ENCODE results near the gene FBRSL1. TPM values are rescaled to one million over a fixed set of nuclear protein-coding genes. Genes with fewer than 3 reads are reported as not detected.

Gene FBRSL1
- total RNA-seq, 1 donor from 2014 or later, result 211 TPM

GRCh38 chr12:132536102-132536876 lies 46.3 kb downstream of the FBRSL1 start:
- peak overlapping the region; percentile 28 for H3K27ac Mint-ChIP-seq (ENCODE audit: unreplicated experiment)
- H3K4me1 Mint-ChIP-seq (ENCODE audit: low read depth, unreplicated experiment), result peaks cover 8% of the 10 kb centered on the region
- TF ChIP-seq, protein P1, sequence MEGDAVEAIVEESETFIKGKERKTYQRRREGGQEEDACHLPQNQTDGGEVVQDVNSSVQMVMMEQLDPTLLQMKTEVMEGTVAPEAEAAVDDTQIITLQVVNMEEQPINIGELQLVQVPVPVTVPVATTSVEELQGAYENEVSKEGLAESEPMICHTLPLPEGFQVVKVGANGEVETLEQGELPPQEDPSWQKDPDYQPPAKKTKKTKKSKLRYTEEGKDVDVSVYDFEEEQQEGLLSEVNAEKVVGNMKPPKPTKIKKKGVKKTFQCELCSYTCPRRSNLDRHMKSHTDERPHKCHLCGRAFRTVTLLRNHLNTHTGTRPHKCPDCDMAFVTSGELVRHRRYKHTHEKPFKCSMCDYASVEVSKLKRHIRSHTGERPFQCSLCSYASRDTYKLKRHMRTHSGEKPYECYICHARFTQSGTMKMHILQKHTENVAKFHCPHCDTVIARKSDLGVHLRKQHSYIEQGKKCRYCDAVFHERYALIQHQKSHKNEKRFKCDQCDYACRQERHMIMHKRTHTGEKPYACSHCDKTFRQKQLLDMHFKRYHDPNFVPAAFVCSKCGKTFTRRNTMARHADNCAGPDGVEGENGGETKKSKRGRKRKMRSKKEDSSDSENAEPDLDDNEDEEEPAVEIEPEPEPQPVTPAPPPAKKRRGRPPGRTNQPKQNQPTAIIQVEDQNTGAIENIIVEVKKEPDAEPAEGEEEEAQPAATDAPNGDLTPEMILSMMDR (IDR thresholded peaks at IDR 0.05; ENCODE audit: partially characterized antibody, unreplicated experiment), result no peak
- H3K9me3 Mint-ChIP-seq (ENCODE audit: unreplicated experiment), result peaks cover 28% of the 10 kb centered on the region
- H3K36me3 Mint-ChIP-seq (ENCODE audit: unreplicated experiment), result peaks cover 21% of the 10 kb centered on the region
- peaks cover 34% of the 10 kb centered on the region for H3K27me3 Mint-ChIP-seq (ENCODE audit: unreplicated experiment)
- DNase-seq, result no peak
- H3K4me3 Mint-ChIP-seq (ENCODE audit: unreplicated experiment), result peak overlapping the region; percentile 53

DNA sequence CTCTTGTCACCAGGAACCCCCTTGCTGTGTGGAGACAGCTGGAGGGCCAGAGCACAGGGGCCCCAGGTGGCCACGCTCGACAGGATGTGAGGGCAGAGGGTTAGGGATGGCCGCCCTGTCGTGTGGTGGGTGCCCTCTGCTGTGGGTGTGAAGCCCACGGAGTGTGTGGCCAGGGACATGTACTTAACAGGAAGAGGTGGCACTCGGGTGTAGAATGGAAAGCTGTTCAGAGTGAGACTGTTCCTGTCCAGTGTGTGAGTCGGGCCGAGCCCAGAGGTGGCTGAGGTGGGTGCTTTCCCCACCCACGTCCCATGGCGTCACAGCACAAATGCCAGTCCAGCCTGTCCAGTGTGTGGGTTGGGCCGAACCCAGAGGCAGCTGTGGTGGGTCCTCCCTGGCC lies 47.1 kb downstream of the FBRSL1 start:
- Mint-ChIP-seq H3K9me3 (ENCODE audit: unreplicated experiment) (peaks cover 22% of the 10 kb centered on the region), H3K4me1 (ENCODE audit: low read depth, unreplicated experiment) (peaks cover 5% of the 10 kb centered on the region), H3K4me3 (ENCODE audit: unreplicated experiment) (no peak overlapping the region), H3K27ac (ENCODE audit: unreplicated experiment) (peak overlapping the region; percentile 28), H3K27me3 (ENCODE audit: unreplicated experiment) (peaks cover 30% of the 10 kb centered on the region), H3K36me3 (ENCODE audit: unreplicated experiment) (peaks cover 21% of the 10 kb centered on the region)
- DNase-seq, result no peak
- TF ChIP-seq, protein P1 (IDR thresholded peaks at IDR 0.05; ENCODE audit: partially characterized antibody, unreplicated experiment), result no peak

GRCh38 chr12:132537836-132538662 lies 48.1 kb downstream of the FBRSL1 start:
- DNase-seq, result no peak
- Mint-ChIP-seq H3K27me3 (ENCODE audit: unreplicated experiment) (peaks cover 30% of the 10 kb centered on the region), H3K4me1 (ENCODE audit: low read depth, unreplicated experiment) (peaks cover 10% of the 10 kb centered on the region), H3K4me3 (ENCODE audit: unreplicated experiment) (no peak overlapping the region), H3K27ac (ENCODE audit: unreplicated experiment) (no peak overlapping the region), H3K9me3 (ENCODE audit: unreplicated experiment) (peaks cover 20% of the 10 kb centered on the region), H3K36me3 (ENCODE audit: unreplicated experiment) (peaks cover 21% of the 10 kb centered on the region)
- TF ChIP-seq, protein P1 (IDR thresholded peaks at IDR 0.05; ENCODE audit: partially characterized antibody, unreplicated experiment), result no peak

- Mint-ChIP-seq H3K9me3 (ENCODE audit: unreplicated experiment) (peaks cover 18% of the 10 kb centered on the region), H3K27me3 (ENCODE audit: unreplicated experiment) (peaks cover 27% of the 10 kb centered on the region), H3K4me3 (ENCODE audit: unreplicated experiment) (no peak overlapping the region), H3K4me1 (ENCODE audit: low read depth, unreplicated experiment) (peaks cover 11% of the 10 kb centered on the region), H3K27ac (ENCODE audit: unreplicated experiment) (no peak overlapping the region), H3K36me3 (ENCODE audit: unreplicated experiment) (peaks cover 21% of the 10 kb centered on the region)
- no peak for DNase-seq
- TF ChIP-seq, protein P1 (IDR thresholded peaks at IDR 0.05; ENCODE audit: partially characterized antibody, unreplicated experiment), result no peak
These were observed 48.7 kb downstream of the FBRSL1 start for GRCh38 chr12:132538663-132538990.

Data from glutamatergic neuron (in vitro differentiated cells).